K562 (cell line): ENCODE results near the gene VDAC1. TPM values are rescaled to one million over a fixed set of nuclear protein-coding genes. Genes with fewer than 3 reads are reported as not detected.

ENCODE experiments used
- BACH1 ChIP-seq: fragments of 200-800 bp; sonication (Bioruptor generic); IDR thresholded peaks from 2 replicates; pipeline ENCODE4 v1.6.1; 2016; ENCODE audit warnings: missing genetic modification characterization, missing compliant biosample characterization
- HDAC8 ChIP-seq: fragments of 450-650 bp; IDR thresholded peaks from 2 replicates; pipeline ENCODE4 v1.6.1; 2016; ENCODE audit warnings: mild to moderate bottlenecking, missing genetic modification characterization, moderate library complexity, missing compliant biosample characterization
- HMGN3 ChIP-seq: IDR thresholded peaks from 2 replicates; pipeline ENCODE4 v1.6.1; 2011; ENCODE audit warnings: borderline replicate concordance, low read depth, mild to moderate bottlenecking, mixed read lengths, low read length; ENCODE audit not compliant: insufficient read length; ENCODE audit errors: extremely low read depth
- HNRNPH1 ChIP-seq: fragments of 200-400 bp; formaldehyde crosslinking; optimal IDR thresholded peaks from 2 replicates; pipeline ENCODE3; 2017; ENCODE audit warnings: low read depth, mild to moderate bottlenecking, low read length, moderate library complexity
- L3MBTL2 ChIP-seq: fragments of 450-650 bp; IDR thresholded peaks from 2 replicates; pipeline ENCODE4 v1.6.1; 2016; ENCODE audit warnings: mild to moderate bottlenecking, moderate library complexity
- NCOA2 ChIP-seq, 2 experiments: fragments of 450-650 bp; IDR thresholded peaks; 2 replicates each; pipeline ENCODE4 v1.6.1; 2018; ENCODE audit warnings: mild to moderate bottlenecking in 2 of 2, moderate library complexity in 1 of 2; ENCODE audit not compliant: partially characterized antibody in 2 of 2
- PML ChIP-seq: IDR thresholded peaks from 2 replicates; pipeline ENCODE4 v1.6.1; 2012; ENCODE audit warnings: low read length, inconsistent platforms
- POU5F1 ChIP-seq: fragments of 150-350 bp; IDR thresholded peaks from 2 replicates; pipeline ENCODE4 v1.6.1; 2014; ENCODE audit warnings: borderline replicate concordance, low read length, low read depth, mild to moderate bottlenecking; ENCODE audit not compliant: partially characterized antibody
- RBM39 ChIP-seq: fragments of 200-400 bp; formaldehyde crosslinking; optimal IDR thresholded peaks from 2 replicates; pipeline ENCODE3; 2018; ENCODE audit warnings: low read depth, low read length
- SMAD3 ChIP-seq: fragments of 450-650 bp; formaldehyde crosslinking; conservative IDR thresholded peaks from 2 replicates; pipeline ENCODE4 v1.4.0; 2020; ENCODE audit warnings: mild to moderate bottlenecking
- SMARCA5 ChIP-seq: fragments of 450-650 bp; IDR thresholded peaks from 2 replicates; pipeline ENCODE4 v1.6.1; 2016
- SMARCC2 ChIP-seq: fragments of 450-650 bp; IDR thresholded peaks from 2 replicates; pipeline ENCODE4 v1.6.1; 2017; ENCODE audit warnings: antibody characterized with exemption, moderate library complexity, mild to moderate bottlenecking, low read depth
- ZBTB1 ChIP-seq: sonication (generic); formaldehyde crosslinking; IDR thresholded peaks from 2 replicates; pipeline ENCODE4 v1.8.1; 2023; ENCODE audit warnings: missing genetic modification reagents, low read depth, mild to moderate bottlenecking, borderline replicate concordance
- ZC3H4 ChIP-seq: sonication (generic); formaldehyde crosslinking; IDR thresholded peaks from 2 replicates; pipeline ENCODE4 v1.9.0; 2021; ENCODE audit warnings: missing genetic modification reagents, borderline replicate concordance
- ZNF197 ChIP-seq: fragments of 200-800 bp; sonication (Bioruptor generic); IDR thresholded peaks from 2 replicates; pipeline ENCODE4 v1.6.1; 2016; ENCODE audit warnings: low read depth, missing genetic modification characterization, missing compliant biosample characterization
- ZNF224 ChIP-seq: sonication (generic); formaldehyde crosslinking; IDR thresholded peaks from 2 replicates; pipeline ENCODE4 v1.8.0; 2022; ENCODE audit warnings: mild to moderate bottlenecking, missing genetic modification reagents
- ZNF77 ChIP-seq: fragments of 250-450 bp; sonication (Bioruptor Pico); IDR thresholded peaks from 2 replicates; pipeline ENCODE4 v1.5.0; 2020
- ZNF780A ChIP-seq: fragments of 250-450 bp; sonication (Bioruptor Pico); IDR thresholded peaks from 2 replicates; pipeline ENCODE4 v1.5.0; 2021; ENCODE audit warnings: mild to moderate bottlenecking
- polyA plus RNA-seq, 8 experiments: library from polyadenylated mRNA; depleted of rRNA in 4 of 8; stranded (reverse) in 5 of 8; unstranded in 3 of 8; fragments of >200 nt; fragmentation: Nextera tagmentation in 2 of 8; fragmentation: Illumina TruSeq in 1 of 8; extraction: Ambion mirVana in 2 of 8; extraction: Trizol in 1 of 8; gene quantifications; 2 replicates each; pipeline versions ENCODE4 v1.2.1 to v1.2.3, GENCODE V29; 2011 to 2014; ENCODE audit warnings: inconsistent platforms in 1 of 8, missing spikeins in 1 of 8
- total RNA-seq, 7 experiments: library from RNA; depleted of rRNA in 6 of 7; stranded (reverse); fragments of >200 nt in 6 of 7; fragmentation: Illumina TruSeq in 2 of 7; extraction: Trizol in 2 of 7; gene quantifications; 2 replicates each; pipeline versions ENCODE4 v1.2.1 to v1.2.3, GENCODE V29; 2011 to 2021; ENCODE audit warnings: low replicate concordance in 1 of 7
- TF ChIP-seq, protein P1 (sequence below): fragments of 200-800 bp; sonication (Bioruptor generic); IDR thresholded peaks from 2 replicates; pipeline ENCODE4 v1.6.1; 2017; ENCODE audit warnings: missing genetic modification characterization, missing compliant biosample characterization
- TF ChIP-seq, protein P2 (sequence below), 2 experiments: fragments of 450-650 bp in 1 of 2; IDR thresholded peaks; 2 replicates each; pipeline ENCODE4 v1.6.1; 2011 to 2017; ENCODE audit warnings: low read depth in 2 of 2, antibody characterized with exemption in 1 of 2, borderline replicate concordance in 1 of 2, low read length in 1 of 2, mild to moderate bottlenecking in 1 of 2, mixed read lengths in 1 of 2; ENCODE audit not compliant: control insufficient read depth in 1 of 2
- TF ChIP-seq, protein P3 (sequence below): sonication (generic); formaldehyde crosslinking; IDR thresholded peaks from 2 replicates; pipeline ENCODE4 v1.8.0; 2022; ENCODE audit warnings: missing genetic modification reagents, mild to moderate bottlenecking, moderate library complexity, borderline replicate concordance

The VDAC1 gene
- total and polyA plus RNA-seq, 9 of the 15 experiments (the other 6 are each of a cell fraction or from before 2014, with no cell fraction given), result 168 to 366 (median 293) TPM

DNA sequence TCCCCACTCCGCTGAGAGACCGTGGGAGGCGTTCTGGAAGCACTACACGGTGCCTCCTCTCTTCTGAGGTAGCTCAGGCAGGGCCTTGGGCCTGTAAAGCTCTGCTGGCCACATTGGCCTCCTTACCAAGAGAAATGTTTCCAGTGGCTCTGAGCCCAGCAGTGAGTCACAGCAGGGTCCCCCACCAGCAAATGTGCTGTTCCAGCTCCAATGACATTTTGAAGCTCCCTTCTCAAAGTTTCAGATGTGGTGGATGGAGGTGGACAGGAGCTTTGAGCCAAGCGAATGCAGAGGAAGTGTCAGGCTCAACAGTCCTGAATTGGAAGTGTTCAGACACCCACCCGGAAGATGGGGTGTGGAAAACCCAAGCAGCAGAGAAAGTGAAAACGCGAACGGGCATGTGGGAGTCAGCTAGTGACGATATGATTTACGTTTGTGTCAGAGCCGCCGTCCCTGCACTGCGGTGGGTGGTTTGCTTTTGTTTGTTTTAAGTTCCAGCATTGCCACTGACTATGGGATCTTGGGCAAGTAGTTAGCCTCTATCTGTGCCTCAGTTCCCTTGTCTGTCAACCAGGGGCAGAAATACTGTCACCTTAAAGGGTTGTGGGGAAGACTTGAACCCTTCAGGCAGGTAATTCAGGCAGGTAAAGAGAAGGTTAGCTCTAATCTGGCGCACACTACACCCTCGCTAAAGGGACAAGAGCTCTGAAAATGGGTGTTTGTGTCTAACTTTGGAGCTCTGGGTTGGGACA lies 74.5 kb downstream of the VDAC1 start (continued):
- TF ChIP-seq, protein P1, sequence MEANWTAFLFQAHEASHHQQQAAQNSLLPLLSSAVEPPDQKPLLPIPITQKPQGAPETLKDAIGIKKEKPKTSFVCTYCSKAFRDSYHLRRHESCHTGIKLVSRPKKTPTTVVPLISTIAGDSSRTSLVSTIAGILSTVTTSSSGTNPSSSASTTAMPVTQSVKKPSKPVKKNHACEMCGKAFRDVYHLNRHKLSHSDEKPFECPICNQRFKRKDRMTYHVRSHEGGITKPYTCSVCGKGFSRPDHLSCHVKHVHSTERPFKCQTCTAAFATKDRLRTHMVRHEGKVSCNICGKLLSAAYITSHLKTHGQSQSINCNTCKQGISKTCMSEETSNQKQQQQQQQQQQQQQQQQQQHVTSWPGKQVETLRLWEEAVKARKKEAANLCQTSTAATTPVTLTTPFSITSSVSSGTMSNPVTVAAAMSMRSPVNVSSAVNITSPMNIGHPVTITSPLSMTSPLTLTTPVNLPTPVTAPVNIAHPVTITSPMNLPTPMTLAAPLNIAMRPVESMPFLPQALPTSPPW (CRISPR knock-in tag), result no peak
- TF ChIP-seq ZNF77 (CRISPR knock-in tag), result no peak
- no peak for TF ChIP-seq PML
- no peak for TF ChIP-seq ZNF224 (CRISPR knock-in tag)
- TF ChIP-seq BACH1 (tag), result no peak
- no peak for TF ChIP-seq ZC3H4
- no peak for TF ChIP-seq SMAD3 (CRISPR knock-in tag)
- peak; percentile 82 for TF ChIP-seq L3MBTL2
- TF ChIP-seq SMARCA5, result 0 out of 2 replicates have a peak, but pooled peaks have one; percentile 17
- TF ChIP-seq NCOA2 (IDR thresholded peaks at IDR 0.05; ENCODE audit: partially characterized antibody in 2 of 2), result no peak
- TF ChIP-seq, protein P2, sequence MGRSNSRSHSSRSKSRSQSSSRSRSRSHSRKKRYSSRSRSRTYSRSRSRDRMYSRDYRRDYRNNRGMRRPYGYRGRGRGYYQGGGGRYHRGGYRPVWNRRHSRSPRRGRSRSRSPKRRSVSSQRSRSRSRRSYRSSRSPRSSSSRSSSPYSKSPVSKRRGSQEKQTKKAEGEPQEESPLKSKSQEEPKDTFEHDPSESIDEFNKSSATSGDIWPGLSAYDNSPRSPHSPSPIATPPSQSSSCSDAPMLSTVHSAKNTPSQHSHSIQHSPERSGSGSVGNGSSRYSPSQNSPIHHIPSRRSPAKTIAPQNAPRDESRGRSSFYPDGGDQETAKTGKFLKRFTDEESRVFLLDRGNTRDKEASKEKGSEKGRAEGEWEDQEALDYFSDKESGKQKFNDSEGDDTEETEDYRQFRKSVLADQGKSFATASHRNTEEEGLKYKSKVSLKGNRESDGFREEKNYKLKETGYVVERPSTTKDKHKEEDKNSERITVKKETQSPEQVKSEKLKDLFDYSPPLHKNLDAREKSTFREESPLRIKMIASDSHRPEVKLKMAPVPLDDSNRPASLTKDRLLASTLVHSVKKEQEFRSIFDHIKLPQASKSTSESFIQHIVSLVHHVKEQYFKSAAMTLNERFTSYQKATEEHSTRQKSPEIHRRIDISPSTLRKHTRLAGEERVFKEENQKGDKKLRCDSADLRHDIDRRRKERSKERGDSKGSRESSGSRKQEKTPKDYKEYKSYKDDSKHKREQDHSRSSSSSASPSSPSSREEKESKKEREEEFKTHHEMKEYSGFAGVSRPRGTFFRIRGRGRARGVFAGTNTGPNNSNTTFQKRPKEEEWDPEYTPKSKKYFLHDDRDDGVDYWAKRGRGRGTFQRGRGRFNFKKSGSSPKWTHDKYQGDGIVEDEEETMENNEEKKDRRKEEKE (IDR thresholded peaks at IDR 0.05; ENCODE audit: borderline replicate concordance in 1 of 2, control insufficient read depth in 1 of 2, low read depth in 2 of 2, low read length in 1 of 2), result no peak
- peak; percentile 44; the same call in 1 of the 2 replicates for TF ChIP-seq SMARCC2
- no peak for TF ChIP-seq HMGN3
- 0 out of 2 replicates have a peak, but pooled peaks have one; percentile 53 for TF ChIP-seq ZNF197 (CRISPR knock-in tag)
- no peak for TF ChIP-seq HNRNPH1
- TF ChIP-seq RBM39, result no peak
- TF ChIP-seq HDAC8, result no peak
- TF ChIP-seq ZNF780A (CRISPR knock-in tag), result no peak
- TF ChIP-seq, protein P3, sequence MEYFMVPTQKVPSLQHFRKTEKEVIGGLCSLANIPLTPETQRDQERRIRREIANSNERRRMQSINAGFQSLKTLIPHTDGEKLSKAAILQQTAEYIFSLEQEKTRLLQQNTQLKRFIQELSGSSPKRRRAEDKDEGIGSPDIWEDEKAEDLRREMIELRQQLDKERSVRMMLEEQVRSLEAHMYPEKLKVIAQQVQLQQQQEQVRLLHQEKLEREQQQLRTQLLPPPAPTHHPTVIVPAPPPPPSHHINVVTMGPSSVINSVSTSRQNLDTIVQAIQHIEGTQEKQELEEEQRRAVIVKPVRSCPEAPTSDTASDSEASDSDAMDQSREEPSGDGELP (CRISPR knock-in tag), result peak; percentile 15; the same call in 1 of the 2 replicates
- no peak for TF ChIP-seq ZBTB1
- TF ChIP-seq POU5F1, result no peak
